ENCODE measurements around the gene RPL27.
"Not testable (repeated sequence)": the region's sequence is repeated elsewhere in the genome, so short reads cannot be mapped to it uniquely, and the experiment has no call there.

- peak; percentile 13 to 18 for TF ChIP-seq POLR2A (IDR thresholded peaks at IDR 0.05)
- TF ChIP-seq CTCF (IDR thresholded peaks at IDR 0.05 in 4 of 5, conservative IDR thresholded peaks at IDR 0.05 in 1 of 5) = not testable (repeated sequence)
Observed at GRCh38 chr17:42975701-42976100, 22.5 kb upstream of the RPL27 start.
